ENCODE data around the gene RMC1.

DNA sequence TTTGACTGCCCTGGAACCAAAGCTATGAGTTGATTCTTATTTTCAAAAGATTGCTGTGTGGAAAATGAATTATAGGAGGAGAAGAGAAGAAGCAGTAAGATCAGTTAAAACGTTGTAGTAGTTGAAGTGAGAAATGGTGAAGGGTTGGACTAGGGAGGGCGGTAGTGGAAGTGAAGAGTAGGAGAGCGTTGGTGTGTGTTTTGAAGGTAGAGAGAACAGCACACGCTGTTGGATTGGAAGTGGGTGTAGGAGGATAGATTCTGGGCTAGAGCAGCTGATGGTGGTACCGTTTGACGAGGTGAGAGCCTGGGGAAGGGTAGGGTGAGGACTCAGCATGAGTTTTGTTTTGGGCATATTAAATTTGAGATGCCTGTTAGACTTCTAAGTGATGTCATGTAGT lies 31.8 kb upstream of the RMC1 start:
- TF ChIP-seq, protein P1, sequence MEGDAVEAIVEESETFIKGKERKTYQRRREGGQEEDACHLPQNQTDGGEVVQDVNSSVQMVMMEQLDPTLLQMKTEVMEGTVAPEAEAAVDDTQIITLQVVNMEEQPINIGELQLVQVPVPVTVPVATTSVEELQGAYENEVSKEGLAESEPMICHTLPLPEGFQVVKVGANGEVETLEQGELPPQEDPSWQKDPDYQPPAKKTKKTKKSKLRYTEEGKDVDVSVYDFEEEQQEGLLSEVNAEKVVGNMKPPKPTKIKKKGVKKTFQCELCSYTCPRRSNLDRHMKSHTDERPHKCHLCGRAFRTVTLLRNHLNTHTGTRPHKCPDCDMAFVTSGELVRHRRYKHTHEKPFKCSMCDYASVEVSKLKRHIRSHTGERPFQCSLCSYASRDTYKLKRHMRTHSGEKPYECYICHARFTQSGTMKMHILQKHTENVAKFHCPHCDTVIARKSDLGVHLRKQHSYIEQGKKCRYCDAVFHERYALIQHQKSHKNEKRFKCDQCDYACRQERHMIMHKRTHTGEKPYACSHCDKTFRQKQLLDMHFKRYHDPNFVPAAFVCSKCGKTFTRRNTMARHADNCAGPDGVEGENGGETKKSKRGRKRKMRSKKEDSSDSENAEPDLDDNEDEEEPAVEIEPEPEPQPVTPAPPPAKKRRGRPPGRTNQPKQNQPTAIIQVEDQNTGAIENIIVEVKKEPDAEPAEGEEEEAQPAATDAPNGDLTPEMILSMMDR (IDR thresholded peaks at IDR 0.05) = no peak
- TF ChIP-seq POLR2A (IDR thresholded peaks at IDR 0.05) = no peak
- TF ChIP-seq EP300 (IDR thresholded peaks at IDR 0.05) = no peak
- TF ChIP-seq POLR2AphosphoS5 (IDR thresholded peaks at IDR 0.05) = no peak

Data from upper lobe of left lung (tissue), 4 donors.